Measurements from ENCODE around the gene PCNX4.
A peak's percentile ranks its signal among the peaks of the same experiment; 100 is the strongest.

PCNX4 gene

GRCh38 chr14:60215520-60216420, 124.0 kb downstream of the PCNX4 start:
- TF ChIP-seq EZH2 (IDR thresholded peaks at IDR 0.05; ENCODE audit: borderline replicate concordance, low read length) (no peak), CTCF (IDR thresholded peaks at IDR 0.05; ENCODE audit: low read length) (no peak)
- Histone ChIP-seq H3K4me3 (ENCODE audit: low read depth, low read length, poor library complexity, severe bottlenecking) (no peak overlapping the region), H3K27me3 (ENCODE audit: insufficient read depth, low read length) (no peaks in the 10 kb centered on the region), H3K4me1 (ENCODE audit: insufficient read depth, low read length, severe bottlenecking) (peaks cover 86% of the 10 kb centered on the region), H3K9ac (ENCODE audit: low read length) (no peak overlapping the region), H2AFZ (ENCODE audit: low read length) (no peak overlapping the region; the same call in 1 of the 2 replicates), H3K36me3 (ENCODE audit: insufficient read depth, low read length) (no peaks in the 10 kb centered on the region), H3K9me3 (ENCODE audit: low read length) (no peaks in the 10 kb centered on the region), H3K79me2 (ENCODE audit: insufficient read depth, low read length) (no peaks in the 10 kb centered on the region), H3K4me2 (ENCODE audit: low read length) (no peak overlapping the region), H3K9me2 (ENCODE audit: low read depth, low read length) (no peaks in the 10 kb centered on the region), H3K27ac (ENCODE audit: low read depth, low read length, poor library complexity, severe bottlenecking) (peak overlapping the region; percentile 60), H4K20me1 (ENCODE audit: insufficient read depth, low read length) (no peaks in the 10 kb centered on the region), H3F3A (ENCODE audit: insufficient read depth, low read length) (no peaks in the 10 kb centered on the region)

- Histone ChIP-seq H3K4me3 (ENCODE audit: low read depth, low read length, poor library complexity, severe bottlenecking) (no peak overlapping the region), H4K20me1 (ENCODE audit: insufficient read depth, low read length) (no peaks in the 10 kb centered on the region), H3K9ac (ENCODE audit: low read length) (no peak overlapping the region), H3K4me1 (ENCODE audit: insufficient read depth, low read length, severe bottlenecking) (peaks cover 78% of the 10 kb centered on the region), H3K27ac (ENCODE audit: low read depth, low read length, poor library complexity, severe bottlenecking) (peak overlapping the region; percentile 60), H3F3A (ENCODE audit: insufficient read depth, low read length) (no peaks in the 10 kb centered on the region), H3K27me3 (ENCODE audit: insufficient read depth, low read length) (no peaks in the 10 kb centered on the region), H3K4me2 (ENCODE audit: low read length) (no peak overlapping the region), H3K9me3 (ENCODE audit: low read length) (no peaks in the 10 kb centered on the region), H3K79me2 (ENCODE audit: insufficient read depth, low read length) (no peaks in the 10 kb centered on the region), H2AFZ (ENCODE audit: low read length) (no peak overlapping the region), H3K9me2 (ENCODE audit: low read depth, low read length) (no peaks in the 10 kb centered on the region), H3K36me3 (ENCODE audit: insufficient read depth, low read length) (no peaks in the 10 kb centered on the region)
- TF ChIP-seq CTCF (IDR thresholded peaks at IDR 0.05; ENCODE audit: low read length): no peak
- no peak for TF ChIP-seq EZH2 (IDR thresholded peaks at IDR 0.05; ENCODE audit: borderline replicate concordance, low read length)
Observed at GRCh38 chr14:60217713-60218112, 126.0 kb downstream of the PCNX4 start.

Measured in OCI-LY1 (cell line).